IPS-18a (cell line): ENCODE measurements around the gene MEFV.
"Not testable (repeated sequence)": the region's sequence is repeated elsewhere in the genome, so short reads cannot be mapped to it uniquely, and the experiment has no call there.

ENCODE experiments used
- H3K27ac ChIP-seq: one replicate; pipeline ENCODE4 v1.5.1; 2013; ENCODE audit warnings: low read length
- H3K27me3 ChIP-seq: one replicate; pipeline ENCODE4 v1.6.1; 2013; ENCODE audit warnings: mild to moderate bottlenecking, low read length; ENCODE audit not compliant: control insufficient read depth, insufficient read depth
- H3K36me3 ChIP-seq: one replicate; pipeline ENCODE4 v1.6.1; 2013; ENCODE audit warnings: low read depth, low read length; ENCODE audit not compliant: control insufficient read depth
- H3K4me1 ChIP-seq: one replicate; pipeline ENCODE4 v1.6.1; 2013; ENCODE audit warnings: low read depth, low read length; ENCODE audit not compliant: control insufficient read depth
- H3K4me3 ChIP-seq: one replicate; pipeline ENCODE4 v1.5.1; 2013; ENCODE audit warnings: low read length
- H3K9ac ChIP-seq: one replicate; pipeline ENCODE4 v1.6.1; 2013; ENCODE audit warnings: mild to moderate bottlenecking, low read length, moderate library complexity
- H3K9me3 ChIP-seq: one replicate; pipeline ENCODE4 v1.6.1; 2013; ENCODE audit warnings: low read depth, low read length; ENCODE audit not compliant: control insufficient read depth

MEFV gene

DNA sequence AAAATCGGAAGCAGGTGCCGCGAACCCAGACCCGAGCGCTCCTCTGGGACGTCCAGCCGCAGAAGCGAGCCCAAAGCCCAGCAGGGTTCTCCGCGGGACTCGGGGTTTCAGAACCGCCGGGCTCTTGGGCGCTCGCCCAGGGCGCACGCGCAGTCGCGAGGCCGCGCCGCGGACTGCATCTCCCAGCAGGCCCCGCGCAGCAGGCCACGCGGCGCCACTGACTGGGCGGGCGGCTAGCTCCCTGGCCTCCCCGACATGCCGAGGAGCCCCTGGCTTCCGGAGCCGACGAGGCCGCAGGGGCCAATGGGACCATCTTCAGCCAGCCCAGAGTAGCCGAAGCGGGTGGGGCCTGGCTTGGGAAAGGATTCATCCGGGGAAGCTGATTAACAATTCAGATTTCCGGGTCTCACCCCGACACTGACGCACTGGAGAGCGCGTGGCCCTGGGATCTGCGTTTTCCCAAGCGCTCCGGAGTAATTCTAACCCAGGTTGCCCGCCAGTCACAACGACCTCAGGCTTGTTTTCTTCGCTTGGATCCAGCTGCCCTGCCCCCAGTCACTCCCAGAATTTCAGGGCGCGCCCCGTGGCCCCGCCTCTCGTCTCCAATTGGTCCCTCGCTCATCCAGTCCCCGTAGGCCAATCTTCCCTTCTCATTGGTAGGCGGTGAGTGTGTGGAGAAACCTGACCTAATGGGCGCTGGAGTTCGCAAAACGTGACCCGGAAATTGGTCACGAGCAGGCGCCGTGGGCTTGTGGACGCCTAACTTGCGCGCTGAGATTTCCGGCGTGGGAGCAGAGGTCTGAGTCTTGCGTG lies 26.5 kb upstream of the MEFV start, which contains the start of gene ZNF263:
ZNF263 (plus strand) TSS at position 762 of the 813 bp plus-strand sequence. CDS start 328 bp downstream, outside the sequence.
- Histone ChIP-seq H3K36me3 (peaks cover 17% of the 10 kb centered on the region), H3K9ac (peak within 1 kb of the TSS; percentile 85), H3K4me1 (peaks cover 3% of the 10 kb centered on the region), H3K9me3 (peaks cover 5% of the 10 kb centered on the region), H3K27me3 (no peaks in the 10 kb centered on the region), H3K27ac (peak within 1 kb of the TSS; percentile 97), H3K4me3 (peak within 1 kb of the TSS; percentile 90)

DNA sequence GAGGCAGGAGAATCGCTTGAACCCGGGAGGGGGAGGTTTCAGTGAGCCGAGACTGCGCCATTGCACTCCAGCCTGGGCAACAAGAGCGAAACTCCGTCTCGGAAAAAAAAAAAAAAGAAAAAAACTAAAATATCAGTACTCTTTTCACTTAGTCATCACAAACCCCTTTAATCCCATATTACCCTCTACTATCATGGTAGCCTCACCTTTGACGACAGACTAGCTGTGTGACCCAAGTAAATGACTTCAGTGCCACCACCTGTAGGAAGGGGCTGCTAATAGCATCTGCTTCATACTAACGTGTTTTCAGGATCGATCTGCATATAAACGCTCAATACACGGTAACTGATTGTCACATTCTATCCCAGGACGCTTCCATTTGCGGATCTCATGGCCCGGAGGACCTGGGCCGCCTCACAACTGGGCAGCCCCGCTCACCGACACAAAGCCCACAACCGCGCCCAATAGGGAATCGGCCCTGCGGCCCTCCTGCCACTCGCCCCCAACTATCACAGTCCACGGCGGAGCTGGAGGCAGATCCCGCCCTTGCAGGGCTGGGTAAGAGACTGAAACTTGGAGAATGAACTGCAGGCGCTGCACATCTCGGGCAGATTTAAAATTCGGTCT lies 25.8 kb upstream of the MEFV start:
- Histone ChIP-seq H3K27me3 (peaks cover 2% of the 10 kb centered on the region), H3K9me3 (peaks cover 5% of the 10 kb centered on the region), H3K4me3 (peak overlapping the region; percentile 90), H3K4me1 (peaks cover 3% of the 10 kb centered on the region), H3K36me3 (peaks cover 14% of the 10 kb centered on the region), H3K27ac (peak overlapping the region; percentile 97), H3K9ac (peak overlapping the region; percentile 85)

DNA sequence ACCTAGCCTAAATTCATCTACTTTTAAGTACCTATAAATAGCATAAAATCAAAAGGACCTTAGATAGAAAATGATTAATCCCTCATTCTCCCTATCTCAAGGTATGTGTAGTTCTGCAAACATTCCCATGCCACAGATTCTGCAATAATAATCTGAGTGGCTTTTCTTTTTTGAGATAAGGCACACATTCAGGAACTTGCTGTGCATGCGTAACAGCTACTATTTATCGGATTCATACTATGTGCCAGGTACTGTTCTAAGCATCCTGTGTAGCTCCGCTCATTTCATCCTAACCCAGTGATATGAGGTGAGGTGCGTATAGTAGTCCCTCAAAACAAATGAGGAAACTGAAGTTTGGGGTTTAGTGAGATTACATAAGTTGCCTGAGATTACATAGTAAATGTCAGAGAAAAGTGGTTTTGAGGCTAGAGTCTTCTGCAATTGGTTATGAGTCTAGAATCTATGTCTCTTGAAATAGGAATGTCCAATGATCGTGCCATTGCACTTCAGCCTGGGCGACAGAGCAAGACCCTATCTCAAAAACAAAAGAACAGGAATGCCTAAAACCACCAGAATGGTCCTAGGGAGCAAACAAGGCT lies 24.9 kb upstream of the MEFV start:
- H3K9ac ChIP-seq: no peak overlapping the region
- peaks cover 3% of the 10 kb centered on the region for H3K4me1 ChIP-seq
- H3K9me3 ChIP-seq: no peaks in the 10 kb centered on the region
- H3K36me3 ChIP-seq: peaks cover 7% of the 10 kb centered on the region
- H3K4me3 ChIP-seq: peak overlapping the region; percentile 90
- H3K27me3 ChIP-seq: peaks cover 5% of the 10 kb centered on the region
- H3K27ac ChIP-seq: no peak overlapping the region

DNA sequence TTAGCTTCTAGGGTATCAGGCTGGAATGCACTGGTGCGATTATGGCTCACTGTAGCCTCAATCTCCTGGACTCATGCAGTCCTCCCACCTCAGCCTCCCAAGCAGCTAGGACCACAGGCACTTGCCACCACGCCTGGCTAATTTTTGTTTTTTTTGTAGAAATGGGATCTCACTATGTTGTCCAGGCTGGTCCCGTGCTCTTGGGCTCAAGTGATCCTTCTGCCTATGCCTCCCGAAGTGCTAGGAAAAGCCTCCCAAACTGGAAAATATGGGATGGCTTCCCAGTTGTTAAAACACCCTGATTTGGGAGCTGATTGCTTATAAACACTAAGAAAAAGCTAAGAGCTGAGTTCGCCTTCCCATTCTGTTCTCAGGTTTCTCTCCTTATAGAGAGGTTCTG lies 20.2 kb upstream of the MEFV start:
- H3K27ac ChIP-seq: no peak overlapping the region
- no peaks in the 10 kb centered on the region for H3K4me1 ChIP-seq
- H3K9me3 ChIP-seq: no peaks in the 10 kb centered on the region
- no peak overlapping the region for H3K4me3 ChIP-seq
- no peak overlapping the region for H3K9ac ChIP-seq
- H3K36me3 ChIP-seq: no peaks in the 10 kb centered on the region
- peaks cover 5% of the 10 kb centered on the region for H3K27me3 ChIP-seq

DNA sequence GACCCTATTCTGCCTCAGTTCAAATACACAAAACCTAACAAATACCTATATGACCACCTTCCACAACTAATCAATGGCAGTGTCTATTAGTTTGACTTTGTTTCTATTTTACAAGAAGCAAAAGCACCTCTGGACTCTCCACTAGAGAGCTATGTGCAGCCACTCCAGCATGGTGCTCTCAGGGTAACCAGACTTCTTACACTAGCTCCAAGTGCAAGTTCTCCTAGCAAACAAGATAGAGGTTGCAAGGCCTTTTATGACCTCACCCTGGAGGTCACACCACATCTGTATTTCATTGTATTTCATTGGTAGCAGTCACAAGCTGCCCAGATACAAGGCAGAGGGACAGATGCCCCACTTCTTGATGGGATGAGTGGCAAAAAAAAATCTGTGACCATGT lies 18.5 kb upstream of the MEFV start:
- Histone ChIP-seq H3K9ac (no peak overlapping the region), H3K4me1 (no peaks in the 10 kb centered on the region), H3K4me3 (no peak overlapping the region), H3K9me3 (no peaks in the 10 kb centered on the region), H3K27ac (no peak overlapping the region), H3K27me3 (peaks cover 5% of the 10 kb centered on the region), H3K36me3 (no peaks in the 10 kb centered on the region)

DNA sequence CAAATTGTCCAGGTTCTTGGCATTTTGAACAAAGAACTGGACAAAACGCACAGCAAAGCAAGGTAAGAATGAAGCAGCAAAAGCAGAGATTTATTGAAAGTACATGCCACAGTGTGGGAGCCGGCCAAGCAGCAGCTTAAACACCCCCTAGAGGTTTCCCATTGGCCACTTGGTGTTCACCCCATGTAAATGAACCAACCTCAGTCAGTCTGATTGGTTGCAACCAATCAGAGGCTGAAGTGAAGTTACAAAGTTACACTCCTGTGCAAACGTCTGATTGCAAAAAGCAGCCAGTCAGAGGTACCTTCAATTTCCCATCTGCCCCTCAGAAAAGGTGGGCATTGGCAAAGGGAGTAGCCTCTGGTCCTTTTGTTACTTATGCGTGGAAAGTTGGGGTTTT lies 18.1 kb upstream of the MEFV start:
- Histone ChIP-seq H3K27ac (no peak overlapping the region), H3K4me1 (no peaks in the 10 kb centered on the region), H3K4me3 (no peak overlapping the region), H3K9ac (no peak overlapping the region), H3K36me3 (no peaks in the 10 kb centered on the region), H3K9me3 (no peaks in the 10 kb centered on the region), H3K27me3 (peaks cover 5% of the 10 kb centered on the region)

DNA sequence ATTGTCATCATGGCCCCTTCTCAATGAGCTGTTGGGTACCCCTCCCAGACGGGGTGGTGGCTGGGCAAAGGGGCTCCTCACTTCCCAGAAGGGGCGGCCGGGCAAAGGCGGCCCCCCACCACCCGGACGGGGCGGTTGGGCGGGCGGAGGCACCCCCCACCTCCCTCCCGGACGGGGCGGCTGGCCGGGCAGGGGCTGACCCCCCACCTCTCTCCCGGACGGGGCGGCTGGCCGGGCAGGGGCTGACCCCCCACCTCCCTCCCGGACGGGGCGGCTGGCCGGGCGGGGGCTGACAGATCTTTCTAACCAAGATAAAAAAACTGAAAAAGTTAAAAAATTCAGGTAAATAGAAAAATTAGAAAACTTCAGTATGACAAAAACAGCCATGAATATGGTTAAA lies 14.8 kb upstream of the MEFV start:
- H3K27me3 ChIP-seq, H3K9ac ChIP-seq, H3K9me3 ChIP-seq, H3K4me3 ChIP-seq, H3K27ac ChIP-seq, H3K4me1 ChIP-seq, H3K36me3 ChIP-seq: not testable (repeated sequence)

DNA sequence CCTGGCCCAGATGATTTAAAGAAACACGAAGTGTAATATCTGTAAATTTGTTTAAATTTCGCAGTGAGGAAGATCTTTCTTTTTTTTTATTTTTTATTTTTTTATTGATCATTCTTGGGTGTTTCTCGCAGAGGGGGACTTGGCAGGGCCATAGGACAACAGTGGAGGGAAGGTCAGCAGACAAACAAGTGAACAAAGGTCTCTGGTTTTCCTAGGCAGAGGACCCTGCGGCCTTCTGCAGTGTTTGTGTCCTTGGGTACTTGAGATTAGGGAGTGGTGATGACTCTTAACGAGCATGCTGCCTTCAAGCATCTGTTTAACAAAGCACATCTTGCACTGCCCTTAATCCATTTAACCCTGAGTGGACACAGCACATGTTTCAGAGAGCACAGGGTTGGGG lies 14.3 kb upstream of the MEFV start:
- H3K27ac ChIP-seq, H3K4me3 ChIP-seq, H3K36me3 ChIP-seq, H3K4me1 ChIP-seq, H3K9me3 ChIP-seq, H3K27me3 ChIP-seq, H3K9ac ChIP-seq: not testable (repeated sequence)

DNA sequence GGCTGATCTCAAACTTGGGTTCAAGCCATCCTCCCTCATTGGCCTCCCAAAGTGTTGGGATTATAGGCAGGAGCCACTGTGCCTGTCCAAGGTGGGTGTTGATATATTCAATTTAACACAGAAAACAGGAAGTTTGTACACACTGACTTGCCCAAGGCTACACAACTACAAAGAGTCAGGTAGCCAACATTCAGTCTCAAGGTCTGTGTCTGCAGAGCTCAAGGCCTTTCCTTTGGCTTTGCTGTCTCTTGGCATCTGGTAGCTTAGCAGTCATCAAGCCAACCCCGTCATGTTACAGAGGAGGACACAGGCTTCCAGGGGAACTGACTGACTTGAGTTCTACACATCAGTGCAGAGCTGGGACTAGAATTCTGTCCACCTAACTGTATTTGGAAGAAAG lies 11.9 kb upstream of the MEFV start:
- H3K4me1 ChIP-seq: no peaks in the 10 kb centered on the region
- no peaks in the 10 kb centered on the region for H3K36me3 ChIP-seq
- no peak overlapping the region for H3K27ac ChIP-seq
- H3K9me3 ChIP-seq: no peaks in the 10 kb centered on the region
- no peak overlapping the region for H3K4me3 ChIP-seq
- no peak overlapping the region for H3K9ac ChIP-seq
- H3K27me3 ChIP-seq: peaks cover 11% of the 10 kb centered on the region

DNA sequence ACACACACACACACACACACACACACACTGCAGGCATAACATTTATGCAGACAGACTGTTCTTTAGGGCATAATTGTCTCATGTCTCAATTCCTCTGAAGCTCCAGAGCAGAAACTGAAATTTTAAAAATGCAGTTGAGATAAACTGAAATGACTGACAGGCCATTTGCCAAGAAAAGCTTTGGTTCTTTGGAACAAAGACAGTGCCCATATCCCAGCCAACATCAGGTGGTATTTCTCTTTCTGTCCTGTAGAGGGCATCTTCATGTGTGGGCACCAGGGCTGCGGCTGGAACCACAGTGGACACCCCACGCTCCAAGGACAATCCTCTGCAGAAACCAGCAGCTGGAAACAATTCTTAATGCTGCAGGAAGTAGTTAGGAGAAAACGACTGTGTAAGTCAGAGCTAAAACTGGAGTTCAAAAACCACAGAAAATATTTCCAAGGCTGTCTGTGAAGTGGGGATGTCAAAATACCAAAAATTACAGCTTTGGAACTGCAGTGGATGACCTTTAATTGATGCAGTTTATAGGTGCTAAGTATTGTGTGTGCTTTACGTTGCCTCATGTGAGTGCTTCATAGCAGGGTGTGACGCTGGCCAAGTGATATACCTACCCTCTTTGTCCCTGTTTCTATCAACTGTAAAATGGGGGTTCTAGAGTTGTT lies 10.6 kb upstream of the MEFV start:
- Histone ChIP-seq H3K4me3 (no peak overlapping the region), H3K36me3 (no peaks in the 10 kb centered on the region), H3K4me1 (no peaks in the 10 kb centered on the region), H3K27me3 (peaks cover 18% of the 10 kb centered on the region), H3K27ac (no peak overlapping the region), H3K9me3 (no peaks in the 10 kb centered on the region), H3K9ac (no peak overlapping the region)

DNA sequence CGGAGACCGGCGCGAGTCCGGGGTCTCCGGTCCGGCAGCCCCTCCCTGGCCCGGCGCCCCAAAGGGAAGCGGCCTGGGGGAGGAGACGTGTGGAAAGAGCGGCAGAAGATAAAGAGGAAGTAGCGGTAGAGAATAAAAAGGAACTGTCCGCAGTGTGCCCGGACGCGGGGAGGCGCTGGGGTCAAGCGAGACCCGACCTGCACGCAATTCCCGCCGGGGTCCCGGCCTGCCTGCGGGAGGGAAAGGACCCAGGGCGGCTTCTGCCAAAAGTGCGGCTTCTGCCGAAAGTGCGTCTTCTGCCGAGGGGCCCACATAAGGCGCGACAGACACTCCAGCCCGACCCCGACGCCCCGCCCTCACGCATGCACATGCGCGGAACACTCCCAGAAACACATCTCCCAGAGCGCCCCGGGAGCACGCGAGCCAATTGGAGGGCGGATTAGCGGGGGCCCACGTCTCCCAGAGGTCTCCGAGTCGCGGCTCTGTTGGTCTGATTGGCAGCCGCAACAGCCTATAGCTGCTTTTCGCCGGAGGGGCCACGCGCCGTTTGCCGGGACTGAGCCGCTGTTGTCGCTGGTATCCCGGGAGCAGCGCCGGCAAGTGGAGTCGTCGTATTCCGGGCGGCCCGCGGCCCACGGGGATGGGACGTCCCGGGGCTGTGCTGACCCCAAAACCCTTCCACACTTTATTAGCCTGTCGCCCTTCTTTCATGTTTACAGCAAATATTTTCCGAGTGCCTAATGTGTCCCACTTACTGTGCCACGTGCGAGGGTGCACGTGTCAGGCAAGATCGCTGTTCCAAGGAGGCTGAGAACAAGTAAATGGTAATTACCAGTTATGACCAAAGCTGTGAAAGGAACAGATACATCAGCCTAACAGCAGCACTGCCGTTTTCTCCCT lies 8.0 kb upstream of the MEFV start:
- H3K27me3 ChIP-seq: peaks cover 22% of the 10 kb centered on the region
- no peaks in the 10 kb centered on the region for H3K9me3 ChIP-seq
- no peaks in the 10 kb centered on the region for H3K4me1 ChIP-seq
- no peak overlapping the region for H3K9ac ChIP-seq
- H3K36me3 ChIP-seq: no peaks in the 10 kb centered on the region
- peak overlapping the region; percentile 64 for H3K4me3 ChIP-seq
- no peak overlapping the region for H3K27ac ChIP-seq
